ENCODE results near the gene C5AR2.

DNA sequence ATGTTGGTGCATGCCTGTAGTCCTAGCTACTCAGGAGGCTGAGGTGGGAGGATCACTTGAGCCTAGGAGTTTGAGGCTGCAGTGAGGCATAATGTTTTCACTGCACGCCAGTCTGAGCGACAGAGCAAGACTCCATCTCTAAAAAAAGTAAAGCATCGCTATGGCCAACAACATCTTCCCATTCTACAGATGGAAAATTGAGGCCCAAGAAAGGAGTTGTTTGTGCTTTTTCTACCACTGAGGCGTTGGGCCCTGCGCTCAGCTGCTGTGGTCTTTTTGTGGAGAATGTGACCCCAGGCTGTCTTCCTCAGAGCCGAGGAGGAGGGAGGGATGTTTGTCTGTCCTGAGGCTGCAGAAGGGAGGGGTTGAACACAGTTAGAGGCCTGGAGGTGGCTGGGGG lies 485 bp upstream of the C5AR2 start:
- TF ChIP-seq EZH2 (IDR thresholded peaks at IDR 0.05; ENCODE audit: borderline replicate concordance, insufficient read depth, low read depth, low read length, poor library complexity, severe bottlenecking) = no peak
- TF ChIP-seq, protein P1, sequence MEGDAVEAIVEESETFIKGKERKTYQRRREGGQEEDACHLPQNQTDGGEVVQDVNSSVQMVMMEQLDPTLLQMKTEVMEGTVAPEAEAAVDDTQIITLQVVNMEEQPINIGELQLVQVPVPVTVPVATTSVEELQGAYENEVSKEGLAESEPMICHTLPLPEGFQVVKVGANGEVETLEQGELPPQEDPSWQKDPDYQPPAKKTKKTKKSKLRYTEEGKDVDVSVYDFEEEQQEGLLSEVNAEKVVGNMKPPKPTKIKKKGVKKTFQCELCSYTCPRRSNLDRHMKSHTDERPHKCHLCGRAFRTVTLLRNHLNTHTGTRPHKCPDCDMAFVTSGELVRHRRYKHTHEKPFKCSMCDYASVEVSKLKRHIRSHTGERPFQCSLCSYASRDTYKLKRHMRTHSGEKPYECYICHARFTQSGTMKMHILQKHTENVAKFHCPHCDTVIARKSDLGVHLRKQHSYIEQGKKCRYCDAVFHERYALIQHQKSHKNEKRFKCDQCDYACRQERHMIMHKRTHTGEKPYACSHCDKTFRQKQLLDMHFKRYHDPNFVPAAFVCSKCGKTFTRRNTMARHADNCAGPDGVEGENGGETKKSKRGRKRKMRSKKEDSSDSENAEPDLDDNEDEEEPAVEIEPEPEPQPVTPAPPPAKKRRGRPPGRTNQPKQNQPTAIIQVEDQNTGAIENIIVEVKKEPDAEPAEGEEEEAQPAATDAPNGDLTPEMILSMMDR (IDR thresholded peaks at IDR 0.05) = no peak
